ENCODE measurements around the gene POLD2.
A peak's percentile ranks its signal among the peaks of the same experiment; 100 is the strongest.

The POLD2 gene

DNA sequence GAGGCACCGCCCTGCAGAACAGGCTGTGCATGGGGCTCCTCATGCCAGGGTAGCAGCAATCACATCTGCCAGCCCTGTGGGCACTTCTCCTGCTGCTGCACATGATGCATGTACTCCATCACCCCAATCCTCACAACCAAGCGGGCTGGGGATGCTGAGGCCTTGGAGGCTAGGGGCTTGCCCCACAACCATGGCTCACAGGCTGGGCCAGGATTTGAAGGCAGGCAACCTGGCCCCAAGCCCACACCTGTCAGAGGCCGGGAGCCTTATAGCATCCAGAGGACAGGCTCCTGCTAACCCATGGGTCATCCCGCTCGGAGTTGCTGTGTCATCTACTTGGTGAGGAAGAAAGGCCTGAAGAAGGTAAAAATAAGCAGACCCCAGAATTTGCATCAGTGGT, 43.2 kb downstream of the POLD2 start:
- DNase-seq (ENCODE audit: low read depth), result no peak

DNA sequence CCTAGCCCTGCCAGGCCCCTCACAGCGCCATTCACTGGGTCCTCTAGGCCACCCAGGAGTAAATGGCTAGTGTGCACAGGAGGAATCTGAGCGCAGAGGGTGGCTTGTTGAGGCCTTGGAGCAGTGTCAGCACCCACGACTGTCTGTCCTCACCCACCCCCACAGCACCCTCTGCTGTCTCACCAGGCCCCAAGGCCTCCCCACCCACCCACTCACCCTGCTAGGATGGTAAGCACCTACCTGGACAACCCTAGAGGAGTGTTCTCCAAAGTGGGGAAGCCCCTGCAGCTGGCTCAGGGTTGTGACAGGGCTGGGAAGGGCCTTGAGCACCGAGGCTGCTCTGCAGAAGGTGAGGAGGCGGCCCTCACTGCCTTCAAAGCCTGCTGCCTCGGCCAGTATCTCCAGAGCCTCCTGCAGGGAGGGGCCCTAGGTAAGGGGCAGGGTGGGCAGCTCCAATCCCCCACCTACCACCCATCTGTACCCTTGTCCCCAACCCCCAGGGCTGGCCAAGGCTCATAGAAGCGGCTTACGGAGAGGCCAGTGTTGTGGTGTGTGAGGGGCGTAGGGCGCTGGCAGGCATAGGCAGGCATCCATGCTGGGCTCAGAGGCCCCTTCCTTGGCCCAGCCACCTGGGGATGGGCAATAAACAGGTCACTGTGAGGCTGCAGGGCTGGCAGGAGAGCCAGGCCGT, 43.9 kb downstream of the POLD2 start:
- DNase-seq (ENCODE audit: low read depth), result no peak

DNA sequence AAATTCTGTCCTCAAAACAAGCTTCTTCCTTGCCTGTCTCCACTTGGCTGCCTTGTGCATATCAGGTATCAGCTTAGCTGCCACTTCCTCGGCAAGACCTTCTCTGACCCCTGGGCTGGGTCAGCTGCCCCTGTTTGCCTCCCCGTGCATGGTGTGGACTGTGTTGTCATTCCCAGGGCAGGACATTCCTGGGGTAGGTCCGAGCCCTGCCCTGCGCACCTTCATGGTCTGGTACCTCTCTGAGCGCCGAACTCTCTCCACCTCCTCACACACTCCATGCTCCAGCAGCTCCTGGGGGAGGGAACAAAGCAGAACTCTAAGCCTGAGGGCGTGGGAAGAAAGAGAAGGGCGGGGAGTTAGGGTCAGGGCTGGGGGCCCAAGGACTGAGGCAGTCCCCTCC, 44.8 kb downstream of the POLD2 start:
- no peak for DNase-seq (ENCODE audit: low read depth)

DNA sequence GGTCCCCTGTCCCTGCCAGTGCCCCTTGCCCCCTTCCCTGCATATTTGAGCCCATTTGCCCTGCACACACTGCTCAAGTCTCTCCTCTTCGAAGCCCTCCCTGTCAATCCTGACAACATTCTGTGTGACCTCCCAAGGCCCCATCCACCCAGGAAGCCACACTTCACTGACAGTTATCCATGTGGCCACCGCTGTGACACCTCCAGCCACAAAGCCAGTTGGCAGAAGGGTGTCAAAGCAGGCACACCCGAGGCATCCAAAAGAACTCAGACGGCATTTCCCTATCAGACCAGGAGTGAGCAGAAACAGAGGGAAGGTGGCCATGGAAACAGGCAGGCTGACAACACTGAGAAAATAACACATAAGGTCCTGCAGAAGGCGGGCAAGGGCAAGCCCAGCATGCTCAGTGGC, 45.7 kb downstream of the POLD2 start:
- no peak for DNase-seq (ENCODE audit: low read depth)

DNA sequence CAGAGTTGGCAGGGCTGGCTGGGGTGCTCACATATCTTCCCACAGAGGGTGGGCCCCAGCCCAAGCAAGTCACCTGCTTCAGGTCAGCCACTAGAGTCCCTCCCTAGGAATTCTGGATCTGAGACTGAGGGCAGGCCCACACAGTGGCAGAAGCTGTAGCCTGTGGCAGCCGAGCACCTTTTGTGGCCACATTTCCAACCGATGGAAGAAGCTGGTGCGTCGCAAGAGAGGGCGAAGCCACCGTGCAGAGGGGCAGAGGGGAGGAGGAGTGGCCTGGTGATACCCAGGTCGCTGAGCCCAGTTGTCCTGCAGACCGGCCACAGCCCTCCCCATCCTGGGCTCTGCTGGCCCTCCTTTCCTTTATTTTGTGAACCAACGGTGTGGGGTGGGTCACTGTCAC, 46.3 kb downstream of the POLD2 start:
- DNase-seq (ENCODE audit: low read depth), result no peak

DNA sequence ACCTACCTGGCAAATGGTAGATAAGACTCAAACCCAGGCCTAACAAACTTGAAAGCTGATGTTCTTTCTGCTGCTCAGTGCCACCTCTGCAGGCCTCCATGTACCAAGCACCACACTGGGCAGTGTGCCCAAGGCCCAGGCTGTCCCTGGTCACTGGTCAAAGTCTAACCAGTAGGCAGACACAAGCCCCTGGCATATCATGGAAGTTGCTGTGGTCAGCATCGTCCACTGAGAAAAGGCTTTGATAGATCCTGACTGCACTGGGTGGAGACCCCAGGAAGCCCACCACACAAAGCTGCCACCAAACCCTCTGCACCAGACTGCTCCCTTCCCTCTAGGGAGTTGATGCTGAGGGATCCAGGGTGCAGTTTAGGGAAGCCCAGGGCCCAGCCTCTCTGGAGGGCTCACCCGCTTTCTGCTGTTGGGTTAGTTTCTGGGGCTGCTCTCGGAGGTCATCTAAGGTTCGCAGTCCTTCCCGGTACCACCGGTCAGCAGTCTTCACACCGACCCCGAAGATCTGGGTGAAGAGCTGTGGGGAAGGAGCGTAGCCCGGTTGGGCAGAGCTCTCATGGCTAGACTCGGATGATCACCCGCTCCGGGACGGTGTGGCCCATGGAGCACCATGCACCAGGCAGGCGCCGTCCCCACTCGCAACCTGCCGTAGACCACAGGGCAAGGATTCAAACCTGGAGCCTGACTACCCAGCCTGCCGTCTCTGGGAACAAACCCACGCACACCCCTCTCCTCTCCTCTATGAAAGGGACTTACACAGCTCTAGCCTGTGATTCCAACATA, 47.0 kb downstream of the POLD2 start:
- no peak for DNase-seq (ENCODE audit: low read depth)

DNA sequence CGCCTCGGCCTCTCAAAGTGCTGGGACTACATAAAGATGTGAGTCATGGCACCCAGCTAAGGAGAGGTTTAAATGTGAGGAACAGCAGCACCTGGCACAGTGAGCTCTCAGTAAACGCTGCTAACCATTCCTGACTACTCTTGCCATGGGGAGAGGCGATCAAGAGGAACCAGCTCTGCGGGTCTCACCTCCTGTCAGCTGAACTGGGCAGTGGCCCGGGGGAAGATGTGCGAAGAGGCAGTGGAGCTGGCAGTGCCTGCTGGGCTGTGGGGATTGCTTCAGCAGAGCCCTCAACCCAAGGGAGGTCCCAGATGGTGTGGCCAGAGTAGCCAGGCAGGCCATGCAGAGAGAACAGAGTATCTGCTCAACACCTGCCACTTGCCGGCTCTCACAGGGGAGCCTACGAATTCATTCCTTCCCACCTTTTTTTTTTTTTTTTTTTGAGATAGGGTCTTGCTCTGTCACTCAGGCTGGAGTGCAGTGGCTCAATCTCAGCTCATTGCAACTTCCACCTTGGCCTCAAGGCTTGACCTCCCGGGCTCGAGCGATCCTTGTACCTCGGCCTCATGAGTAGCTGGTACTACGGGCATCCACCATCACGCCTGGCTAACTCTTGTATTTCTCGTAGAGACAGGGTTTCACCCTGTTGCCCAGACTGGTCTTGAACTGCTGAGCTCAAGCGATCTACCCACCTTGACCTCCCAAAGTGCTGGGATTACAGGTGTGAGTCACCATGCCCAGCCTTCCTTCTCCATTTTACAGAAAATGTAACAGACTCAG, 47.9 kb downstream of the POLD2 start:
- DNase-seq (ENCODE audit: low read depth), result no peak

DNA sequence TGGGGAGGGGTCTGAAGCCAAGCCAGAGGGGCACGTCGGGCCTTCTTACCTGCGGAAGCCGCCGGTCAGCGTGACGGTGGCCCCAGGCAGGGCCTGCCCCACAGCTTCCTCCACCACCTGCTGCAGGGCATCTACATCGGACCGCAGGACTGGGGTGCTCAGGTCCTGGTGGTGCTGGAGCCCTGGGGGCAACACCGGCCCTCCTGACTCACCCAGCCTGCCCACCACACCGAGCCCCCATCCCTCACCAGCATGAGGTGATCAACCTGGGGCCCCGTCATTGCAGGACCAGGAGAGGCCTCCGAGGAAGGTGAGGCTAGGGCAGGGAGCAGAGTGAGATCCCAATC, 49.0 kb downstream of the POLD2 start:
- DNase-seq (ENCODE audit: low read depth), result no peak

DNA sequence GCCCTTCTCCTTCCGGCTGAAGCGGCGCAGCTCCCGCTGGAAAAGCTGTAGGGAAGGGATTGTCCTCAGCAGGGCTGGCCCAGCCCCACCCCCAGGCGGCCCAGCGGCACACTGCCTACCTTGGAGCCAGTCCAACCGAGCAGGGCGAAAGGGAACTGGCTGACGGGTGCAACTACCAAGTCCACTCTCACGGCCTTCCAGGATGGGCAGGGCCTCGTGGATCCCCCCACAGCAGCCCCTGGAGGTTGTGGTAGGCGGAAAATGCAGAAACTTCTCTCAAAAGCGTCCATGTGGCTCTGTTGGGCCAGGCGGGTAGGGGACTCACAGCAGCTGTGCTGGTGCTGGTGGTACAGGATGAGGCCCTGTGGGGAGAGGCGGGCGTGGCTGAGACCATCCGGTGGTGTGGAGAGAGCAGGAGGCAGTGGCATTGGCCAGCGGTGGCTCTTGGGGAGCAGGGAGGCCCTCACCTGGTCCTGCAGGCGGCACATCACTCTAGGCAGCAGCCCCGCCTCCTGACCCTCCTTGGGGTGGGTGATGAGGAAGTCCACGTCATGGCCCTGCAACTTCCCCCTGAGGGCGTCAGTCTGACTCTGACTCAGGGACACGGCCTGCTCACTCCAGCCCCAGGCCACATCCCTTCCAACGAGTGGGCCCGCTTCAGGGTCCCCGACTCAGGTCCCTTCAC, 49.5 kb downstream of the POLD2 start:
- DNase-seq (ENCODE audit: low read depth), result peak; percentile 56

DNA sequence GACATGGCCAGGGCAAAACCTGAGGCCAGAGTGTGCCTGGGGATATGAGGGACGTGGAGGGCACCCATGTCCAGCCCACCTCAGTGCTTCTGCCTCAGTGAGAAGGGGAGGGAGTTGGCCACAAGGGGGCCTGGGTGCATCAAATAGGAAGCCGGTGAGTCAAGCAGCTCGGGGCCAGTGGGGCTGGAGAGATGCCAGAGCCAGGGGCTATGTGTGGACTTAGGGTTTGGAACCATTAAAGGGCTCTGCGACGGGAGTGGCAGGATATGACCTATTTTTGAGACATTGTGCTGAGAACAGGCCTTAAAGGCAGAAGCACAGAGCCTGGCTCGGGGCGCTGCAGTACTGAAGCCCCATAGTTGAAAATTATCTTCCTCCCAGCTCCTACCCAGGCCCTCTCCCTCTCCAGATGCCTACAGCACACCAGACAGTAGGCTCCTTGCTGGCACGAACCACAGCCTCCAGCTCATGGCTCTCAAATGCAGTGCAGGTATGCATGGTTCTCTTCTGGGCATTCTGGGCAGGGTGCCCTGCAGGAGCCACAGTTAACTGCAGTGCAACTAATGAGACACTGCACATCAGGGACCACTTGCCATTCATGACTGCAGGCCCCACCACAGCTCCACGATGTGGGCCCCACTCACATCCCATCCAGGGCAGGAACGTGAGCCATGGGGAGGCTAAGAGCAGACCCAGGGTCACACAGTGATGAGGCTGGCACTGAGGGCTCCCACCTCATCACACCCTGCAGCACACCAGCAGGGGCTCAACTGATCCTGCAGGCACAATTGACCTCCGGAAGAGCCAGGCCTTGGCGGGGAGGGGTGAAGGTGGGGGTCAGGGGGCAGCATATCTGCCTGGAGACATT, 50.8 kb downstream of the POLD2 start:
- DNase-seq (ENCODE audit: low read depth), result no peak

DNA sequence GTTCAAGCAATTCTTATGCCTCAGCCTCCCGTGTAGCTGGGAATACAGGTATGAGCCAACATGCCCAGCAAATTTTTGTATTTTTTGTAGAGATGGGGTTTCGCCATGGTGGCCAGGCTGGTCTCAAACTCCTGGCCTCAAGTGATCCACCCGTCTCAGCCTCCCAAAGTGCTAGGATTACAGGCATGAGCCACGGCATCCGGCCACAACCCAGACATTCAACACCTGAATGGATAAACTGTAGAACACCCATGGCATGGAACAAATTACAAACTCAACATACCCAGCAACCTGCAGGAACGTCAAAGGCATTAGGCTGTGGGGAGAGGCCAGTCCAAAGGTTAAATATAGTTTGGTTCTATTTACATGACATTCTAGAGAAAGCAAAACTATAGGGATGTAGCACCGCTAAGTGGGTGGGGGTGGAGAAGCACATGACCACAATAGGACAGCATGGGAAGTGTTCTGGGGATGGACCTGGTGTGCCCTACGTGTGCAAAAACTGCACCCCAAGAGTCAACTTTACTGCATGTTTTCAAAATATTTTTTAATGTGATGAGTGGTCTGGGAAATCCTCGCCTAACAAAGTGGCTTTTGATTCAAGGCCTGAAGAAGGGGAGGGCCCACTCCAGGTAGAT, 51.5 kb downstream of the POLD2 start:
- no peak for DNase-seq (ENCODE audit: low read depth)

DNA sequence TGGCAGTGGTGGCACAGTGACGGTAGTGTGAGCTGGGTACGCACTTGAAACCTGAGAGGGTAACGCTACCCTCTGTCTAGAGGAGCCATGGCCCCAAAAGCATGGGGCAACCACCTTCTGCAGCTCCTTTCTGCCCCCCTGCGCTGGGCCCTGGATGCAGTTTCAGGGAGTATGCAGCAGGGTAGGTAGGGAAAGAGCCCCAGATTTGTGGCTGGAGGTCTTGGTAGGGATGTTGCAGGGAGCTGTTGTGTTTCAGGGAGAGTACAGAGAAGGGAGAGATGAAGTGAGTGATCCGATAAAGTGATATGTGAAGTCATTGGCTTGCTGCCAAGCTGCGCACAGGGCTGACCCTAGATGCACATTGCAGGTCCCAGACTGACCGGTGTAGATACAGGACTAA, 55.3 kb downstream of the POLD2 start:
- DNase-seq (ENCODE audit: low read depth), result no peak

DNA sequence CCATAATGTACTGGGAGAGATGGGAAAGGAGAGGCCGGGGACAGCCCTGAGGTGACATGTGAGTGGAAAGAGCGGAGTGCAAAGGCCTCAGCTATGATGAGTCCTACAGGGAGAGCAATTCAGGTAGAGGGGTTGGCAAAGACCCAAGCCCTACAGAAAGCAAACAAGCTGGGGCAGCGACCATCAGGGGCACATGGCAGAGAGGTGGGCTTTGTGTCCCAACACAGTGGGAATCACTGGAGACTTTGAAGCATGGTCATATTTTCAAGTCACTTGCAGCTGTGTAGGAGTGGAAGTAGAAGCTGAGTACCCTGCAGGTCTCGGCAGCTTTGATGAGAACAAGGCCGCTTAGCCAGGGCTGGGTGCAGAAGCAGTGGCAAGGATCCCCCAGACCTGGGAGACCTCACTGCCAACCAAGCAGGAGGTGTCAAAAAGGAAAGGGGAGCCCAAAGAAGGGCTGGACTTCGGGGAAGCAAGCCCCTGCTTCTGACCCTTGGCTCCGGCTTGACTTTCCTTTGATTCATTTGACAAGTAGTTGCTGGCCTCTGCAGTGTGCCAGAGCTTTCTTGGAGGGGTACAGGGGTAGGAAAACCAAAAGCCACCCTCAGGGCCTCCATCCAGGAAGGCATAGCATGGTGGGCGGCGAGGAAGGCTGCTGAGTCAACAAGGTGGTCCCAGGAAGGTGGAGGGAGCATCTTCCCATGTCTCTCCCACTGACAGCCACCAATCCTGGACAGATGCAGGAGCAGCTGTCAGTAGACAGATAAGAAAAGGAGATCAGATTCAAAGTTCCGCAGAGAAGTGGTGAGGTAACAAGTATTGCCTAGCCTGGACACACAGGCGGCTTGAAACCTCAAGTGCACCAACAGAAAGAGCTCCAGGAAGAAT, 56.0 kb downstream of the POLD2 start:
- DNase-seq (ENCODE audit: low read depth), result no peak

DNA sequence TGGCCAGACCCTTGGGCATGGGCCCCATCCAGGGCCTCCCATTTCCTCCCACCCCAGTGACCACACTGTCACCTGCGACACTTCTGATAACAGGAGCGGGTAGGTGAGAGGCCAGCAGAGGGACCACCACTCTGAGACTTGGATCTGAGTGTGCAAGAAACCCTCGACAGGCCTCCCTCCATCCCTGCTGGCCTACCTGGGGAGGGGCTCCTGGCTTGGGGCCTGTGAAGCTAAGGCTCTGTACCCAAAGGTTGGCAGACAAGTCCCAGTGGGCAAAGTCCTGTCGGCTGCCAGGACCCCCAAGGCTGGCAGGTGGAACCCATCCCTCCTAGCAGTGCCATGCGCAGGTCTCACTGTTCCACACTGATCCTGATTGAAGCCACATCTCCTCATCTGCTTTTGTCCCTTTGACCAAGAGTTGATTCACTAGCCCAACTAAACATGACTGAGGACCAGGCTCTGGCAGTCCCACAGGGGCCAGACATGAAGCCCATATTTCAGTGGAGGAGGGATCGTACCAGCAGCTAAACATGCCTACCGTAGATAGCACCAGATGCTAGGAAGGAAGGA, 56.8 kb downstream of the POLD2 start:
- DNase-seq (ENCODE audit: low read depth), result no peak

DNA sequence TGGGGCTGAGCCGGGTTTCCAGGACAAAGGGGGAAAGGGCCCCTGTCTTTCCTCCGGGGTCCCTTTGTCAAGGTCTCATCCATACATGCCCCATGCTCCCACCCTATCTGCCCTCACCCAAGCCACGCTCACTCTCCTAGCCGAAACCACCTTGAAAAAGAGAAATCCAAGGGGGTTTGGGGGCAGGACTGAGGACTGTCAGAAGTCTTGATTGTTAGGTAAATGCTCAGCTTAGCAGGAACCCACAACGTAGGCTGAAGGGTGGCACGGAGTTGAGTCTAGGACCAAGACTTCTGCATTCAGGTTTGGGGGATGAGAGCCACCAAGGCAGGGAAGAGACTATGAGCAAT, 57.3 kb downstream of the POLD2 start:
- DNase-seq (ENCODE audit: low read depth), result no peak

DNA sequence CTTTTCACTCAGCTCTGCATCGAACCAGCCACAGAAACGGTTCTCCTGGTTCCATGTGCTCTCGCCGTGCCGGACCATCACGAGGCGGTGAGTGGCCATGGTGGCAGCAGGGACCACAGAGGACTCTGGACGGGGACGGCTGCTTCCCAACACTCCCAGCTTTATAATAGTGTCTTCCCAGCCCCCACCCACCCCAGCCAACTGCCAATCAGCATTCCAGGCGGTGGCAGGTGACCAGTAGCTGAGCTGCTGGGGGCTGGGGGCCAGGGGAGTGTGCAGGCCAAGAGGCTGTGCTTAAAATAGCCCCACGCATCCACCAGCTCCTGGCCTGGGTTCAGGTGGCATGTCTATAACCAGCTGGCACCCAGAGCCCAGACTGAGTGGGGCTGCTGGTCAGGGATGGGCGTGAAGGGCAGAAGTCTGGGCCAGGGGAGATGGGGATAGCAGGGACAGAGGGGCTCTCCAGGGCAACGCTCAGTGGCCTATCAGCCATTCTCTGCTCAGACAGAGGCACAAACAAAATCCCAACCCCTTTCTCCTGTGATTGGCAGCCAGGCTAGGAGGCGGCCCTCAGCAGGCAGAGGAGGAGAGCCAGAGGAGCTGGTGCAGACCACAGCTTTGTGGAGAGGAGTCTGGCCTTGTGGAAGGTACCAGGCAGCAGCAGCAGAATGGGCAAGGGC, 57.8 kb downstream of the POLD2 start, which contains the start of gene PGAM2:
PGAM2 (minus strand) TSS at position 137 of the 680 bp plus-strand sequence; CDS start at position 99, 38 bp downstream.
- no peak for DNase-seq (ENCODE audit: low read depth)

DNA sequence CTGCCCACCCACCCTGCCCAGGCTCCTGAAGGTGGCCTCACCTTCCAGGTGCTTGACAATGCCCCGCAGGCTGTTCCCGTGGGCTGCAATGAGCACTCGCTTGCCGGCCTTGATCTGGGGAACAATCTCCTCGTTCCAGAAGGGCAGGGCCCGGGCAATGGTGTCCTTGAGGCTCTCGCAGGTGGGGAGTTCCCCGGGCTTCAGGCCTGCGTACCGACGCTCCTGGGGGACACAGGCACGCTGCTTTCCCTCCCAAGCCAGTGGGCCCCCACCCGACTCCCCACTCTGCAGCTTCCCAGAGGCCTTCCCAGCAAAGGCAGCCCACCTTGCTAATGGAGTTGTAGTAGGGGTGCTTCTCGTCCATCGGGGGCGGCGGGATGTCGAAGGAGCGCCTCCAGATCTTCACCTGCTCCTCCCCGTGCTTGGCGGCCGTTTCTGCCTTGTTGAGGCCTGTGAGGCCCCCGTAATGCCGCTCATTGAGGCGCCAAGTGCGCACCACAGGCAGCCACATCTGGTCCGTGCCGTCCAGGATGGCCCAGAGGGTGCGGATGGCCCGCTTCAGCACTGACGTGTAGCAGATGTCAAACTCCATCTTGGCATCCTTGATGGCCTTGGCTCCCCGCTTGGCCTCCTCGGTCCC, 58.4 kb downstream of the POLD2 start:
- no peak for DNase-seq (ENCODE audit: low read depth)

All from stimulated activated CD8-positive, alpha-beta memory T cell treated with anti-CD3 and anti-CD28 coated beads, Interleukin-12 subunit alpha, Interleukin-12 subunit beta, amount 100 ng/mL, for 4 hours (primary cell).